Left ventricle myocardium superior (tissue), 1 donor: ENCODE data around the gene RNF152. TPM values are rescaled to one million over a fixed set of nuclear protein-coding genes. Genes with fewer than 3 reads are reported as not detected.
A peak's percentile ranks its signal among the peaks of the same experiment; 100 is the strongest.

Source experiments
- ATAC-seq: fragments of 200-7000 bp; cut with Tn5 transposase; one replicate; pipeline ENCODE4 v1.9.1; 2020; ENCODE audit warnings: mild to moderate bottlenecking, moderate library complexity
- DNase-seq: peaks from one replicate; pipeline ENCODE4 v3.0.0-alpha.2; 2020
- intact Hi-C: fragments of 100-400 bp; cut with micrococcal nuclease; formaldehyde crosslinking; loops from one replicate; pipeline ENCODE4 v1.11.0; 2022
- total RNA-seq: library from RNA; stranded (reverse); fragmentation: NEBNext Ultra II Directional; extraction: Animal tissue kit (Norgen Biotek cat#: 25700); gene quantifications from one replicate; pipeline ENCODE4 v1.2.1, GENCODE V29; 2021
- donor health status: DM: no; HTN: yes; CAD: no; lungs with severe emphysema.

Gene RNF152
- total RNA-seq, 1 donor from 2014 or later, result 10.8 TPM

- peak; percentile 21 for ATAC-seq
- DNase-seq, result peak; percentile 46
- intact Hi-C loops, result no loop called here
Measured at GRCh38 chr18:61896757-61897156, 4.0 kb upstream of the RNF152 start.

DNA sequence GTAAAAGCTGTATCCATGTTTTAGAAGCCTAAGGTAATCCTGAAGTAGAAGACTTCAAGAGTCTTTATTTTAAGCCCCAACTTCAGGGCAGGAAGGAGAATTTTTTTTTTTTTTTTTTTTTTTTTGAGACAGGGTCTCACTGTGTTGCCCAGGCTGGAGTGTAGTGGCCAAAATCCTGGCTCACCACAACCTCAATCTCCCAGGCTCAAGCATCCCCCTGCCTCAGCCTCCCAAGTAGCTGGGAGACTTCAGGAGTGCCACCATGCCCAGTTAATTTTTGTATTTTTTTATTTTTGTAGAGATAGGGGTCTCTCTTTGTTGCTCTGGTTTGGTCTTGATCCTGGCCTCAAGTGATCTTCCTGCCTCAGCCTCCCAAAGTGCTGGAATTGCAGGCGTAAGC, 3.3 kb upstream of the RNF152 start:
- intact Hi-C loops, result no loop called here
- DNase-seq, result no peak
- ATAC-seq, result no peak

- no peak for ATAC-seq
- intact Hi-C loops, result loop anchor here (5.0 kb wide), 1 partner anchor 63 kb away; no protein-coding TSS in a partner anchor
- no peak for DNase-seq
Measured at GRCh38 chr18:61894751-61895524, 2.1 kb upstream of the RNF152 start.

GRCh38 chr18:61893971-61894750, 1.4 kb upstream of the RNF152 start:
- intact Hi-C loops, result loop anchor here (5.0 kb wide), 1 partner anchor 62 kb away; no protein-coding TSS in a partner anchor
- ATAC-seq, result peak; percentile 95
- peak; percentile 89 for DNase-seq

GRCh38 chr18:61893309-61893970, 633 bp upstream of the RNF152 start:
- intact Hi-C loops, result loop anchor here (5.0 kb wide), 1 partner anchor 61 kb away; no protein-coding TSS in a partner anchor
- ATAC-seq, result peak; percentile 65
- peak; percentile 75 for DNase-seq

- intact Hi-C loops, result loop anchor here (5.0 kb wide), 1 partner anchor 60 kb away; no protein-coding TSS in a partner anchor
- no peak for DNase-seq
- ATAC-seq, result no peak
Measured at GRCh38 chr18:61891894-61892293, 913 bp downstream of the RNF152 start.

GRCh38 chr18:61891271-61891670, 1.5 kb downstream of the RNF152 start:
- DNase-seq (no peak), ATAC-seq (no peak)
- intact Hi-C loops, result loop anchor here (5.0 kb wide), 1 partner anchor 59 kb away; no protein-coding TSS in a partner anchor

DNA sequence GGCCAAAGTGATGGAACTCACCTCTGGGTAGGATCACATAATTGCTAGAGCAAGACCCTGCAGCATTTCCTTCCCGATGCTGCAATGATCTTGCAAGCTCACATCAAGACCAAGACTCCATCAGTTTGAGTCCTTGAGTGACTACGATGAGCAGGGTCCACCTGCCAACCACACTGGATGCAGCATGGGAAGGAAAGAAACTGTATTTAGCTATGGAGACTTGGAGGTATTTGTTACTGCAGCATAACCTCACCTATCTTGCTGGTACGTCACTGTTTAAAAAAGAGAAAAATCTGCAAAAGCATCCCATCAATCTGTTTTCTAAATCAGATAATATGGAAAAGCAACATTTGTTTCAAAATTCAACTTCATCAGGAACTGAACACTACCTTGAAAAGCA, 2.5 kb downstream of the RNF152 start:
- ATAC-seq (no peak), DNase-seq (no peak)
- intact Hi-C loops, result loop anchor here (5.0 kb wide), 1 partner anchor 58 kb away; no protein-coding TSS in a partner anchor

GRCh38 chr18:61889541-61889940, 3.3 kb downstream of the RNF152 start:
- intact Hi-C loops, result no loop called here
- ATAC-seq, result no peak
- no peak for DNase-seq

DNA sequence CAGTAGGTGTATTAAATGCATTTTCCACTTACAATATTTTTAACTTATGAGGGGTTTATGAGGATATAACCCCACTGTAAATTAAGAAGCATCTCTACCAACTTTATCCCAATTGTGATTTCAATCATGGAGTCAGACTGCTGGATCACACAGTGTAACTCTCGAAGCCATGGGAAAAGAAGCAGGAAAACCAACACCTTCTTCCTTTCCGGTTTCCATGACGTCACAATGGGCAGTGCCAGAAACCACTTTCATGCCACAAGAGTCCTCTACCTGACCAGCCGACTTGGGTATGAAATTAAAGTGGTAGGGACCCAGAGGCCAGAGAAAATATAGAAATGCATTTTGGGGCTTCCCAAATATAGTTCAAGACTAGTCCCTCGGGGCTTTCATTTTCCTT, 4.2 kb downstream of the RNF152 start:
- no peak for DNase-seq
- intact Hi-C loops, result no loop called here
- ATAC-seq, result no peak

GRCh38 chr18:61887838-61888237, 5.0 kb downstream of the RNF152 start:
- intact Hi-C loops, result no loop called here

GRCh38 chr18:61883547-61883946, 9.3 kb downstream of the RNF152 start:
- ATAC-seq (no peak), DNase-seq (no peak)
- intact Hi-C loops, result no loop called here

More at GRCh38 chr18:61887838-61888237, 5.0 kb downstream of the RNF152 start:
- DNase-seq (no peak), ATAC-seq (no peak)

- intact Hi-C loops, result no loop called here
- ATAC-seq, result no peak
- DNase-seq, result no peak
Measured at GRCh38 chr18:61882296-61883004, 10.4 kb downstream of the RNF152 start.

GRCh38 chr18:61876899-61877298, 15.9 kb downstream of the RNF152 start:
- intact Hi-C loops, result no loop called here
- ATAC-seq (no peak), DNase-seq (no peak)

DNA sequence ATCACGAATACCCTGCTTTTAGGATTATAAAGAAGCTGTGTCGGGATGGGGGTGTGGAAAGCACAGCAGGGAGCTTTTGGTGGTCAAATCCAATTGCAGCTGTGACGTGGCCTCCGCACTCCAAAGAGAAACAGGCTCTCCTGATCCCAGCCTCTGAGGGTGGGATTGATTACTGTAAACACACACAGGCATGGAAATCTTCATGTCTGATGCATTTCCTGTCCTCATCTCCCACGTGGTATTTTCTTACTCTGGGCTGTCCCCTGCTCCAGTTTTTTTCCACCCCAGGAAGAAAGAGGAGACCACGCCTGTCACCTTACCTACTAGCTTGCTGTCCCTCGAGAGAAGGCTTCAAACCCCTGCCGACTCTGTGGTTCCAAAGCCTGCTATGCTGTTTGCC, 22.7 kb downstream of the RNF152 start:
- no peak for DNase-seq
- ATAC-seq, result peak; percentile 48
- intact Hi-C loops, result no loop called here

GRCh38 chr18:61869636-61870035, 23.2 kb downstream of the RNF152 start:
- ATAC-seq (no peak), DNase-seq (no peak)
- intact Hi-C loops, result no loop called here

GRCh38 chr18:61865466-61866175, 27.2 kb downstream of the RNF152 start:
- intact Hi-C loops, result no loop called here
- DNase-seq, result no peak
- ATAC-seq, result no peak

- DNase-seq (no peak), ATAC-seq (no peak)
- intact Hi-C loops, result no loop called here
Measured at GRCh38 chr18:61861372-61861771, 31.4 kb downstream of the RNF152 start.
